Fibroblast of upper back skin (primary cell): ENCODE measurements around the gene ESYT2.
A peak's percentile ranks its signal among the peaks of the same experiment; 100 is the strongest.

ENCODE experiments used
- DNase-seq: peaks from one replicate; pipeline ENCODE4 v3.0.0-alpha.2; 2013

ESYT2 gene

DNA sequence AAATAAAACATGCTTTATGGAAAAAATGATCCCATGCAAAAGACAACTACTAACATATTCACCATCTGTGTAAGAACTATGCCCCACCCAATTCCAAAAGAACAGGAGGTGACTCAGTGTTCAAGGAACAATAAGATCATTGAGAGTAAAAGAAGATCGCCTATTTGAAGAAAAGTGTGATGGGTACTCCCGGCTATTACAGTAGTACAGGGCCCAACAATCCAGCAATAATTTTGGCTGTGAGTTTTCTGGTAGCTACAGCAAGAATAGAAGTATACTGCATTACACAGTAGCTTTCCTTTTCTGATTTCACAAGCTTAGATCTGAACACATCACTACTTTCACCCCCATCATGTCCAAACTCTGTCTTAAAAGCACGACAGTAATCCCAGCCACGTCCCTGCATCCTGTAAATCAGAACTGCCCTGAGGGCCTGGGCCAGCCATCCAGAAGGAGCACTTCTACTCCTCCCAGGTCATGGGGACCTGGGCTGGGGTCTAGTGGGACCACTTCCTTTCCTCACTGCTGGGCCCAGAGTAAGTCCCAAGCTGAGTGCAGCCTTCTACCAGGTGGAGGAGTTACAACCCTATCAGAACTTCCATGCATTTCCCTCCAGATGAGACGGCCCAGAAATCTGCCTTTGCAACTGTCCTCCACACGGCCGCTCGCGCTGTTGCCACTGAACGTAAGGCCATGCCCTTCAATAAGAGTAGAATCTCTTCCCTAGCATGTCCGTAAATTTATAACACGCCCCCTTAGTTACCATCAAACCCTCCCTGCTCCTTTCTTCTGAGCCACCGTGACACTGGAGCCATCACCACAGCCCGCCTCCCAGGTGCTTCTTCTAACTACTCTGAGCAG, 7.9 kb downstream of the ESYT2 start:
- peak; percentile 68 for DNase-seq

DNA sequence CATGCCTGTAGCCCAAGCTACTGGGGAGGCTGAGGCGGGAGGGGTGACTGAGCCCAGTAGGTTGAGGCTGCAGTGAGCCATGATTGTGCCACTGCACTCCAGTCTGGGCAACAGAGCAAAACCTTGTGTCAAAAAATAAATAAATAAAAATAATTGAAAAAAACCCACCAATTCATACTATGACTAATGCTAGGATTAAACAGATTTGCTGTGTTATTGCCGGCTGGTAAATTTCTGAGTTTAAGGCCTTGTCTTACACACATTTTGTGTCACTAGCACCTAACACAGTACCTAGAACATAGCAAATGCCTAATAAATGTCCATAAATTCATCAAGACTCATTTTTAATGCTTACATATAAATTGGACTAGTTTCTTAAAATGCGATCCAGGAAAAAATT, 8.7 kb downstream of the ESYT2 start:
- DNase-seq = no peak

DNA sequence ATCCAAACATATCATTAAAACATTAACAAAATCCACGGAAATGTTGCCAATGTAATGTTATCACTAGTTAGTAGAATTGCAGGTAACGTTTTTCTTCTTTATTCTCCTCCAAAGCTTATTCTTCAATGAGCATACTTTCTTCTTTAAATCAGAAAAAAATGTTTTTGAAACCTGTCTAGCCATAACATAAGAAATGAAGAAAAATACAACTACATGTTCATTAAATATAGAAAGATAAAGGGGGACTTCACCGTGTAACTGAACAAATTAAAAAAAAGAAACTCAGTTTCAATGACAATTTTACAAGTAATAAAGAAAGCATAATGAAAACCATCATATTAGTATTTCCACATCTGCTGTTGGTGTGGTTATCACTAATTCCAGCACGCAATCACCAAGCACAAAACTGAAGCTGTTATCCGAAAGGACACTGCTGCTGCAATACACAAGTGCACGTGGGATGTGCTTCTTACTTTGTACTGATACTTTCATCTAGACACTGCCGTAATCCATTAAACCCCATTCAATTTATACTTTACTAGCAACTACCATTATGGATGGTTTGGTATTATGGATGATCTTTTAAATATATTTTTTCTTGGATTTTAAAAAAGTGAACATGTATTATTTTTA, 9.6 kb downstream of the ESYT2 start:
- DNase-seq = peak; percentile 12

DNA sequence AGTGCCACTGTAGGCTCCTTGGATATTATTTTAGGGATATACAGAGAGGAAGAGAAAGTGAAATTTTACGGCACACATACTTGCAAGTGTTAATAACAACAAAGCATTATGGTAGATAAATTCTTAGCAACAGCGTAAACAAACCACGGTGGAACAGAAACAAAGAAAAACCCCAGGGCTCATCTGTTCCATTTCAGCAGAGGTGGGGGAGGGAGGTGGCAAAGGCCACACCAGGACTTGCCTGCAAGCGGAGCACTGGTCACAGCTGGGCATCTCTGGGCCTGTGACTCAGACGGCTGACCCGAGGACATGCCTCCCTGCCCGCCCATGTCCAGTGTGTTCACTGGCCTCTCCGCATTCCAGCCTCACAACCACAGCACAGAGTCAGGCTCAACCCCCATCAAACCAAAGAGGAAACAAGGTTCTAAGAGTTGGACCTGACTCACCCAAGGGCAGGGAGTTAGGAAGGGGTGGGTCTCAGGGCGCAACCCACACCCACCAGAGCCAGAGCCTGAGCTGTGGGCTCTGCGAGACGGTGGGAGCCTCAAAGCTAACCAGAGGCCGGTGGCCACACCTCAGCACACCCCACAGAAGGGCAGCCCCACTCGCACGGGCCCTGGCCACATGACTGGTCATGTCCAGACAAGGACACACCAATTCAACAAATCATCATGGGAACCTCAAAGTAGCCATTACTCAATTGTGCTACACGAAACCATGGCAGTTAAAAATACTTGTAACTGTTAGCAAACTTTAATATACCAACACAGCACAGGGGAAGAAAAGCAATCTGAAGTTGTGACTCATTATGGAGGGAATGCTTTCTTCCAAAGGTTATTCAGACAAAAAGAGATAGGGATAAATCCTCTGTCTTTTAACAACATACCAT, 10.7 kb downstream of the ESYT2 start:
- DNase-seq = peak; percentile 90

DNA sequence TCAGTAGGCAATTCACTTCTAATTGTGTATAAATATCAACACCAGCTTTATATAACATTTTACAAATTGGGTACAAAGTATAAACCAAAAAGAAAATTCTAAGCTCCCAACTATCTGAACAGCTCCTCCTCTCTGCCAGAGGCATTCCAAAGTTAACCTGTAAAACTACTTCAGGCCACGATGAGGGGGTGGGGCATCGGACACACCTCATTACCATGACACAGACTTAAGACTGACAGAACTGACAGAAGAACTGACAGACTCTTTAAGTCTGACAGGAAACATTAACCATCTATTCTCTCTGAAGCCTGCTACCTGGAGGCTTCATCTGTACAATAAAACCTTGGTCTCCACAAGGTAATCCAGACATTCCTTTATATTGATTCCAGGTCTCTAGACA, 12.3 kb downstream of the ESYT2 start:
- no peak for DNase-seq

DNA sequence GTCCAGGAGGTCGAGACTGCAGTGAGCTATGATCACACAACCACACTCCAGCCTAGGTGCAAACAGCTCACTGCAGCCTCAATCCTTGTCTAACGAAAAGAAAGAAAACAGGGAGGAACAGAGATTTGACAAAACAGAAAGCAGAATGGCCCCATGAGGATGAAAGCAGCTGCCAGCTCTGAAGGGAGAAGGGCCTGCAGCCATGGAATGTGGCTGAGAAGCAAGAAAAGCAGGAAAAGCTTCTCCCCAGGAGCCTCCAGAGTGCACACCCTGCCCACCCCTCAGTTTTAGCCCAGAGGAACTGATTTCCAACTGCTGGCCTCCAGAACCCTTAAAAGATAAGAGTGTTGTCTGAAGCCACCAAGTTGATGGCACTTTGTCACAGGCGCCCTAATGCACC, 13.0 kb downstream of the ESYT2 start:
- DNase-seq = peak; percentile 24

DNA sequence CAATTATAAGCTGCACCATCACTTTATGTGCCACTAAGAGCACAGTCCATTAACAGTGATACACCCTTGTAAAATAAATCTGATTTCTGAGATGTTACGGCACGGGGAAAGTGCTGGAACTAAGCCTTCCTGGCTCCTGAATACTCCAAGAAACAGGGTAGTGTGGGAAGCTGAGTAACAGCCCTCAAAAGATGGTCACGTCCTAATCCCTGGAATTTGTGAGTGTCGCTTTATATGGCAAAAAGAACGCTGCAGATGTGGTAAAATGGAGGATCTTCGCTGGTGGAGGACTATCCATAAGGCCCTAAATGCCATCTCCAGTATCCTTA, 13.5 kb downstream of the ESYT2 start:
- no peak for DNase-seq

DNA sequence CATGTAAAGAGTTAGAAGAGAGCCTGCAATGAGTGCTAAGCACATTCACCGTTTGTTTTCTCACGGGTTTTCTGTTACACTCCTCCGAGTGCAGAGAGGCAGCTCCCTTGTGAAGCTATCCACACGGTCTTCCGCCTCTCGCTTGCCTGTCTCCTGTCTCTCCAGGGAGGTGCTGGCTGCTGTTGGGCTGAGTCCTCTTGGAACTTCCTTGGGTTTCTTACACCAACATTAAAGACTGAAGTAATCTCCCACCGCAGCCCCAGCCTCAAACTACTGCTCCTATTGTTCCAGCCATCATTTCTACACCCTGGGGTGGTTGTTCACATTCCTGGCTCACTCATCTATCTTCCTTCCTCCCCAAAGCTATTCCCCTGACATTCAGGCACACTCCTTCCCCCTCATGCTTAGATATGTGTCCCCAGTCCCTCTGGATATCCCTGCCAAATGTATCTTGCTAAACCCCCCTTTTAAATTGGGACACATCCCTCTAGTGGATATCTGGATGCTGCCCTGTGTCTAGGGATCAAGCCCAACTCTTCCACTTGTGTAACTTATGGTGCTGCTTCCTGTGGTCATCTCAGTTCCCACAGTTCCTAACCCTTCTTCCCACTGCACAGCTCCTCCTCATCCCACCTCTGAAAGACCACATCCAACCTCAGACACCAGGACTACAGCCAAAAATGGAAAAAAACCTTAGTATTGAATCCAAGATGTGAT, 14.1 kb downstream of the ESYT2 start:
- peak; percentile 53 for DNase-seq

DNA sequence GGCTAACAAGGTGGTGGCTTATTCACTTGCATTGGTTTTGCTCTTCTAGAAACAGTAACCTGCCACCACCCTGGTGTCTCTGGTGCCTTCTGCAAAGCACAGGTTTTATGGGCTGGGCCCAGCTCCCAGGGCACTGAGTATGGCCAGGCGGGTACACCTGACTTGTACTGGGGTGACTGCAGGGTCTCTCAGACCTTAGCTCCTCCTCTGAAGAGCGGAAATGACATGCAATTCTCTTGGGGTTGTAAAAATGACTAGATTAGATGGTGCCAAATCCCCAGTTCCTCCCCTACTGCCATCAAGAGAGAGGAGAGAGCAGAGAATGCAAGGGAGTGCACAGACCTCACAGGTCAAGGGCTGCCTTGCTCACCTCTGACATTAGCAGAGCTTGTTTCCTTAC, 14.7 kb downstream of the ESYT2 start:
- DNase-seq = no peak

DNA sequence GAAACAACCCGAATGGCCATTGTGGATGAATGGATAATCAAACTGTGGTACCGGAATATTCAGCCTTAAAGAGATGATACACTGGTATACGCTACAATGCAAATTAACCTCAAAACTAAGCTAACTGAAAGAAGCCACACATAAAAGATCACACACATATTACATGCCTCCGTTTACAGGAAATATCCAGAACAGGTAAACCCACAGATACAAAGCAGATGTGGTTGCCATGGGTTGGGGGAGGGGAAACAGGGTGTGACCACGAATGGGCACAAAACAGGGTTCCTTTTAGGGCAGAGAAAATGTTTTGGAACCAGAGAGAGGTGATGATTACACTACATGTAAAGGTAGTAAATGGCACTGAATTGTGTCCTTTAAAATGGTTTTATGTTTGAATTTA, 16.6 kb downstream of the ESYT2 start:
- no peak for DNase-seq

DNA sequence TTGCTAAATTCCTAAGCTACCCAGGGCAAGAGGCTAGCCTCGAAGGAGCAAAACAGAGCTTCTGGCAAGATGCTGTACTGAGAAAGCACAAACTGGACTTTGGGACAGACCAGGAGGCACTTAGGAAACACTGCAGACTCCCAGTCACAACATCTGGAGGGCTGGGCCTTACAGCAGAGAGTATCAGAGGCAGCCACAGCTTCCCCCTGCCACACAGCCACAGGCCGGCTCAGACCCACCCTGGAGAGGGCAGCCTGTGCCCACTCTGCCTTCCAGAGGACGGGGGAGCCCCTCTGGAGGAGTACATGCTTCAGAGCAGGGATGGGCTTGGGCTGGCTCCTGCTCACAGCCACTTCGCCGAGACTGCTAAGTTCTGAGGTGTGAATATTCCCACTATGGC, 17.4 kb downstream of the ESYT2 start:
- DNase-seq = no peak

DNA sequence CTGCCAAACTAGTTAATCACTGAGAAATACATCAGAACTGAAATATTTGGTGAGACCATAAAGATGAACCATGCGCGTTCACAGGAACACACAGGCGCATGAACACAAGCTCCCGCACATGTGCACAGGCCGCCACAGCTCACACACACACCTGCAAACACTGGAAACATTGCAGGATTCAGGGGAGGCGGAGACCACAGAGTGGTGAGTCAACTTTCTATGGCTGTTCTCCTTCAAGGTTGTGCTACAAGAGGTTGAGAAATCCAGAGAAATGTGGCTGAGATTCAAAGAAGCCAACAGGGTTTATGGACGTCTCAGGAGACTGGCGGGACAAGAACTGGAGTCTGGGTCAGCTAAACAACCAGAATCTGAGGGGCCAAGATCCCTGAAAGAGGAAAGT, 17.8 kb downstream of the ESYT2 start:
- DNase-seq = peak; percentile 76

DNA sequence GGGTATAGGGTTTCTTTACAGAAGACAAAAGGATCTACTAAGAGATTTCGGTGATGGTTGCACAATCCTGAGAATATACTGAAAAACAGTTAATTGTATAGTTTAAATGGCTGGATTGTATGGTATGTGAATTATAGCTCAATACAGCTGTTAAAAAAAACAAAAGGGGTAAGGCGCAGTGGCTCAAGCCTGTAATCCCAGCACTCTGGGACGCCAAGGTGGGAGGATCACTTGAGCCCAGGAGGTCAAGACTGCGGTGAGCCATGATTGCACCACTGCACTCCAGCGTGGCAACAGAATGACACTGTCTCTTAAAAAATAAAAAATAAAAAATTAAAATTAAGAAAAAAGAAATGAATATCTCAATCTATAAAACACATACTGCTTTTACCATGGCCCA, 18.5 kb downstream of the ESYT2 start:
- no peak for DNase-seq

DNA sequence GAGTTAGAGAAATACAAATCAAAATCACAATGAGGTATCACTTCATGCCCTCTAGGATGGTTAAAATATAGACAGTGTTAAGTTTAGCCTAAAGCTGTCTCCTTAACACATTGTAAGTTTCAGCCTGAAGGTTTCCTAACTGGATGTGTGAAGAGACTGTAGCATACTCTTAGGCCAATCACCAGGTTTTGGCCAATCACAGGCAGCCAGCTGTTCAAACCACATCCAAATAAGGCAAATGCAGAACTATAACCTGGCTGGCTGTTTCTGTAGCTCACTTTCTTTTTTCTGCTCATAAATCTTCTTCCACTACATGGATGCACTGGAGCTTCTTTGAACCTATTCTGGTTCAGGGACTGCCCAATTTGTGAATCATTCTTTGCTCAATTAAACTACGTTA, 19.7 kb downstream of the ESYT2 start:
- DNase-seq = peak; percentile 37

DNA sequence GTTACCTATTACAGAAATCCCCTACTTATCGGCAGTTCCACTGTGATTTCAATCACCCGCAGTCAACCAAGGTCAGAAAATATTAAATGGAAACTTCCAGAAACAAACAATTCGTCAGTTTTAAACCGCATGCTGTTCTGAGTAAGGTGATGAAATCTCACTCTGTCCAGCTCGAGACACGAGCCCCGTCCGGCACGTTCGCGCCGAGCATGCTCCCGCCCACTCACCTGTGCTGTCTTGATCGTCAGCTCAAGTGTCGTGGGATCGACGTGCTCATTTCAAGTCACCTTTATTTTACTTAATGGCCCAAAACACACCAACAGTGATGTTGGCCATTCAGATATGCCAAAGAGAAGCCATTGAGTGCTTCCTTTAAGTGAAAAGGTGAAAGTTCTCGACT, 21.2 kb downstream of the ESYT2 start:
- no peak for DNase-seq

DNA sequence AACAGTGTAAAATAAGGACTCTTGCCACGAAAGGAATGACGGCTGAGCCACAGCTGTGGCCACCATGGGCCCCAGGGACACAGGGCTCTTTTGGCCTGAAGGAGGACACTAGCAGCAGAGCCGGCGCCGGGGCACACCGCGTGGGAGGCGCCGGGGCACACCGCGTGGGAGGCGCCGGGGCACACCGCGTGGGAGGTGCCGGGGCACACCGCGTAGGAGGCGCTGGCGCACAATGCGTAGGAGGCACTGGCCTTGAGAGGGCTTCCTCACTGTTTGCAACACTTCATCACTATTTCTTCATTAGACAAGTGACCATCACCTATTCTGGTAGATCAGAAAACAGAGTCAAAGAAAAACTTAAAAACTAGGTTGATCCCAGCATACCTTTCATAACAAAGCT, 23.4 kb downstream of the ESYT2 start:
- no peak for DNase-seq

DNA sequence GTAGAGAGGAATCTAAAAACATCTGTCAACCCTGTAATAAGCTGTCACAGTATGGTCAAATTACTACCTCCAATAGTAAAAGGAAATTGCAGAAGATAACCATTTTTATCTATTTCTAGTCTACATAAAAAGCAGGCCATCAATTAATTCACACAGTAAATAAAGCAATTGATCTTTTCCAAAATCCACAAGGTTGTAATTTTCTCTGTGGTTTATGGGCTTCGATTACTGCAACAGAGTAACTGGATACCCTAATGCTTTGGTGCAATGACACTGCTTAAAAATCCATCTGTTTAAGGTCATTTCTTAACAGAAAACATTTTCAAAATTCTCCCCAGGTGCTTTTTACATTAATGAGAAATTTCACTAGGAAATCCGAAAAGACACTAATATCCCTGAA, 23.9 kb downstream of the ESYT2 start:
- DNase-seq = no peak

DNA sequence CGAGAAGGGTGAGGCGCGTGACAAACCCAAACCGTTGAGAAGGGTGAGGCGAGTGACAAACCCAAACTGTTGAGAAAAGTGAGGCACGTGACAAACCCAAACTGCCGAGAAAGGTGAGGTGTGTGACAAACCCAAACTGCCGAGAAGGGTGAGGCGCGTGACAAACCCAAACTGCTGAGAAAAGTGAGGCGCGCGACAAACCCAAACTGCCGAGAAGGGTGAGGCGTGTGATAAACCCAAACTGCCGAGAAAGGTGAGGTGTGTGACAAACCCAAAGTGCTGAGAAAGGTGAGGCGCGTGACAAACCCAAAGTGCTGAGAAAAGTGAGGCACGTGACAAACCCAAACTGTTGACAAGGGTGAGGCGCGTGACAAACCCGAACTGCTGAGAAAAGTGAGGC, 25.0 kb downstream of the ESYT2 start:
- no peak for DNase-seq

DNA sequence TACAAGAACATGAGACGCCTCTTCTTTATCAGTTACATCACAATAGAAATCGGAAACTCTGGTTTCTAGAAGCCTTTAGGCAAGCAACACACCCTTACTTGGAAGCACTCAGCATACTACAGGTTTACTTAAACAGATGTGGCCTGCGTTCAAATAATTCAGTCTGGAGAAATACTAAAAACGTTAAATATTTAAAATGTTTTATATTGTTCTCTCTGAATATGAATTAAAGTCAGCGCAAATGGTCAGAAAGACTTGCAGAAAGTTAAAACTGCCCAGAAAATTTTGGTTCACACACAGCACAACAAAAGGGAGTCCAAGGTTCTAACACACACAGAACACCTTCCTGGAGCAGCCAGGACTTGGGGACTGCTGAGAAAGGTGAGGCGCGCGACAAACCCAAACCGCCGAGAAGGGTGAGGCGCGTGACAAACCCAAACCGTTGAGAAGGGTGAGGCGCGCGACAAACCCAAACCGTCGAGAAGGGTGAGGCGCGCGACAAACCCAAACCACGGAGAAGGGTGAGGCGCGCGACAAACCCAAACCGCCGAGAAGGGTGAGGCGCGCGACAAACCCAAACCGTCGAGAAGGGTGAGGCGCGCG, 25.8 kb downstream of the ESYT2 start:
- no peak for DNase-seq

DNA sequence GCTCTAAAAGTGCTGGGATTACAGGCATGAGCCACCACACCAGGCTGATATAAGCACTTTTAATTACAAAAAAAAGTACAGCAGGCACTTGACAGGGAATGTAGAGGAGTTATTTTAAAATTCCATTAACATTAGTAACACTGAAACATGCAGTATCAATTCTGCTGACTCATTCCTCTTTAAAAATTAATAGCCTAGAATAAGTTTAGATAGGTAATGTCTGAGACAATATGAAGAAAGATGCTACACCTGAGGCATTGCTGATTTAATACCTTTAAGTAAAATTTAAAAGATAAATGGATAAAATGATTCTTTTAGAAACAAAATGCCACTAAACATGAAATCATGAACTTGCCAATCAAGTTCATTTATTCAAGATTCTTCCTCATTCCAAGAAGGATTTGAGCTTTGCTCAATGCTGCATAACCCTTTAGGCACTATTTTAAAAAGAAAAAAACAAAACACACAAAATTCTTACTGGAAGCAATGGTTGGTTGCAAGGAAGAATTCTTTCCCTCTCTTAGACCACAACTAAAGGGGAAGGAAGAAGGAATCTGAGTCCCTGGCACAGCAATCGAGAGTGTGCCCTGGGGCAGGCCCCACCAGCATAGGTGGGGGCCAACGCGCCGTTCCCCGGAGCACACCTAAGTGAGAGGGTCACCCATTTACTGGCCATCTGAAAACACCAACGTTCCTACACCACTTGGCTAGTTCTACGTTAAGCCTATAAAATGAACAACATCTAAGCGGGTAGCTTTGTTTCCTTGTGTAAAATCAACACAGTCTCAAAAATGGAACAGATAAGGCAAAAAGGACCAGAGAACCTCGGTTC, 26.6 kb downstream of the ESYT2 start:
- DNase-seq = peak; percentile 64

DNA sequence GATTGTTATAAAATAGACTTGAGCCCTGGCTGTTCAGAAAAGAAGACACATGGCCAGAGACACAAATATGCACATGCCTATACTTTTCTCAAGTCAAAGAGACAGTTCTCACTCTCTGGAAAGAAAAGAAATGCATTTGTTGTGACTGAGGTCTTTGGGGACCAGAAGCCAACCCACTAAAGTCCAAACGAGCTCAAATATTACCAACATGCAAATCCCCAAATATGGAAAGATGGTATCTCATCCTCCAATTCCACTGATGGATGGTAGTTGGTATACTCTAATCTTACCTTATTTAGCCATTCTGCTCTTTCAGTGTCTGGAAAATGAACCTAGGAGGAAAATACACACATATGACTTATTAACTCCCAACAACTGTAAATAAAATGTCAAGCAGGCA, 30.6 kb downstream of the ESYT2 start:
- DNase-seq = no peak

DNA sequence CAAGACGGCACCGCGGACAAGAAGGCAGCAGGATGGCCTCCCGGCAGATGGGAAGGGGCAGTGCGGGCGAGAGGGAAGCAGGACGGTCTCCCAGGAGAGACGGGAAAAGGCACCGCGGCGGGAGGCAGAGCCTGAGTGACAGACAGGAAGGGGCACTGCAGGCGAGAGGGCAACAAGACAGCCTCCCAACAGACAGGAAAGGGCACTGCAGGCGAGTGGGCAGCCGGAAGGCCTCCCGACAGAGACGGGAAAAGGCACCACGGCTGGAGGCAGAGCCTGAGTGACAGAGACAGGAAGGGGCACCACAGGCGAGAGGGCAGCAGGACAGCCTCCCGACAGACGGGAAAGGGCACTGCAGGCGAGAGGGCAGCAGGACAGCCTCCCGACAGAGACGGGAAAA, 32.6 kb downstream of the ESYT2 start:
- DNase-seq = no peak
